PC-9 (cell line): ENCODE results near the gene APBB3. TPM values are rescaled to one million over a fixed set of nuclear protein-coding genes. Genes with fewer than 3 reads are reported as not detected.
A peak's percentile ranks its signal among the peaks of the same experiment; 100 is the strongest.

Experiments
- BruUV-seq: library from RNA; stranded (reverse); fragments of 400-500 nt; replicated peaks from 2 replicates; lab custom pipeline; 2021; lab: Mats Ljungman, UMichigan
- CTCF ChIA-PET: fragments of 300-600 bp; sonication (Branson Sonifier 250); formaldehyde crosslinking; loops from one replicate; lab custom pipeline; 2022; ENCODE audit warnings: antibody characterized with exemption; lab: Charles Lee
- POLR2A ChIA-PET: fragments of 300-600 bp; sonication (Branson Sonifier 250); formaldehyde crosslinking; loops from one replicate; lab custom pipeline; 2022; ENCODE audit warnings: antibody characterized with exemption; ENCODE audit not compliant: unreplicated experiment; lab: Charles Lee
- DNase-seq, 2 experiments: peaks; one replicate each; pipeline versions ENCODE4 v3.0.0 to v3.0.0-alpha.2; 2015 to 2022; ENCODE audit warnings: mixed read lengths in 1 of 2
- H2AFZ ChIP-seq: fragments of 200-600 bp; sonication (generic); 2 replicates; pipeline ENCODE4 v1.8.1; 2017; ENCODE audit warnings: antibody characterized with exemption
- H3F3A ChIP-seq: fragments of 200-600 bp; sonication (generic); 2 replicates; pipeline ENCODE4 v1.8.1; 2017; ENCODE audit warnings: antibody characterized with exemption, mild to moderate bottlenecking, low read depth; ENCODE audit not compliant: insufficient read depth
- H3K27ac ChIP-seq: fragments of 200-600 bp; sonication (generic); 2 replicates; pipeline ENCODE4 v1.6.1; 2016; ENCODE audit warnings: mixed run types
- H3K27me3 ChIP-seq: fragments of 200-600 bp; sonication (generic); 2 replicates; pipeline ENCODE4 v1.6.1; 2016; ENCODE audit warnings: low read depth, mixed run types; ENCODE audit not compliant: insufficient read depth
- H3K36me3 ChIP-seq: fragments of 200-600 bp; sonication (generic); 2 replicates; pipeline ENCODE4 v1.6.1; 2016; ENCODE audit warnings: low read depth, mixed run types
- H3K4me1 ChIP-seq: fragments of 200-600 bp; sonication (generic); replicated peaks from 2 replicates; pipeline ENCODE4 v1.6.1; 2016; ENCODE audit warnings: mixed run types; ENCODE audit not compliant: insufficient read depth
- H3K4me2 ChIP-seq: fragments of 200-600 bp; sonication (generic); 2 replicates; pipeline ENCODE4 v1.6.1; 2017; ENCODE audit warnings: mixed run types
- H3K4me3 ChIP-seq: fragments of 200-600 bp; sonication (generic); 2 replicates; pipeline ENCODE4 v1.6.1; 2016; ENCODE audit warnings: mixed run types
- H3K79me2 ChIP-seq: fragments of 200-600 bp; sonication (generic); 2 replicates; pipeline ENCODE4 v1.6.1; 2017; ENCODE audit warnings: low read depth, mixed run types
- H3K9me2 ChIP-seq: fragments of 200-600 bp; sonication (generic); 2 replicates; pipeline ENCODE4 v1.8.1; 2017; ENCODE audit warnings: mild to moderate bottlenecking; ENCODE audit not compliant: insufficient read depth
- H3K9me3 ChIP-seq: fragments of 200-600 bp; sonication (generic); 2 replicates; pipeline ENCODE4 v1.8.1; 2016; ENCODE audit warnings: low read depth; ENCODE audit not compliant: insufficient read depth
- H4K20me1 ChIP-seq: fragments of 200-600 bp; sonication (generic); 2 replicates; pipeline ENCODE4 v1.8.1; 2017; ENCODE audit not compliant: insufficient read depth
- CTCF ChIP-seq: fragments of 200-600 bp; sonication (generic); conservative IDR thresholded peaks from 2 replicates; pipeline ENCODE4 v1.6.1; 2017; ENCODE audit warnings: mixed run types, antibody characterized with exemption, mild to moderate bottlenecking, moderate library complexity
- EZH2 ChIP-seq: fragments of 200-600 bp; sonication (generic); IDR thresholded peaks from 2 replicates; pipeline ENCODE4 v1.8.0; 2017; ENCODE audit warnings: antibody characterized with exemption, low read depth
- intact Hi-C: fragments of 100-400 bp; cut with micrococcal nuclease; formaldehyde crosslinking; loops from one replicate; pipeline ENCODE4 v1.10.0; 2022; ENCODE audit not compliant: unreplicated experiment
- total RNA-seq: library from RNA; stranded (reverse); gene quantifications from 2 replicates; pipeline ENCODE4 v1.2.3, GENCODE V29; 2021

Gene APBB3
- total RNA-seq, 1 experiment from 2014 or later, result 26.0 TPM

GRCh38 chr5:140554454-140554853 lies 9.9 kb downstream of the APBB3 start:
- no peak overlapping the region for H3K4me2 ChIP-seq
- no peaks in the 10 kb centered on the region for H3K9me2 ChIP-seq
- ChIA-PET POLR2A (interaction anchor here (0.6 to 1.0 kb wide), 2 partner anchors 56 to 146 kb away, joined by 3 to 12 read pairs; partner anchors contain the start of gene ZMAT2), CTCF (no interaction called here)
- H2AFZ ChIP-seq, result no peak overlapping the region
- H3K27me3 ChIP-seq, result no peaks in the 10 kb centered on the region
- BruUV-seq, result no TSS peak
- intact Hi-C loops, result no loop called here
- DNase-seq, result no peak
- H4K20me1 ChIP-seq, result no peaks in the 10 kb centered on the region
- H3K4me3 ChIP-seq, result no peak overlapping the region
- H3K9me3 ChIP-seq, result no peaks in the 10 kb centered on the region
- peaks cover 10% of the 10 kb centered on the region for H3K4me1 ChIP-seq
- no peak overlapping the region; the same call in 1 of the 2 replicates for H3K27ac ChIP-seq
- no peaks in the 10 kb centered on the region for H3K36me3 ChIP-seq
- H3K79me2 ChIP-seq, result peaks cover 29% of the 10 kb centered on the region
- H3F3A ChIP-seq, result peaks cover 22% of the 10 kb centered on the region; the same call in 1 of the 2 replicates
- TF ChIP-seq CTCF, result no peak
- no peak for TF ChIP-seq EZH2

GRCh38 chr5:140553657-140554056 lies 10.7 kb downstream of the APBB3 start:
- DNase-seq, result no peak
- H3K4me2 ChIP-seq, result no peak overlapping the region
- H3K36me3 ChIP-seq, result no peaks in the 10 kb centered on the region
- H3F3A ChIP-seq, result peaks cover 26% of the 10 kb centered on the region; the same call in 1 of the 2 replicates
- BruUV-seq, result no TSS peak
- H3K4me3 ChIP-seq, result no peak overlapping the region
- TF ChIP-seq CTCF, result no peak
- H3K27me3 ChIP-seq, result no peaks in the 10 kb centered on the region
- H3K4me1 ChIP-seq, result peaks cover 10% of the 10 kb centered on the region
- intact Hi-C loops, result no loop called here
- no peaks in the 10 kb centered on the region for H3K9me2 ChIP-seq
- H3K9me3 ChIP-seq, result no peaks in the 10 kb centered on the region
- H2AFZ ChIP-seq, result no peak overlapping the region
- ChIA-PET CTCF (no interaction called here), POLR2A (no interaction called here)
- H3K79me2 ChIP-seq, result peaks cover 29% of the 10 kb centered on the region
- peak overlapping the region; percentile 3; the same call in 1 of the 2 replicates for H3K27ac ChIP-seq
- H4K20me1 ChIP-seq, result peaks cover 4% of the 10 kb centered on the region; the same call in 1 of the 2 replicates

GRCh38 chr5:140551872-140552271 lies 12.5 kb downstream of the APBB3 start:
- no peaks in the 10 kb centered on the region for H3K9me2 ChIP-seq
- peaks cover 27% of the 10 kb centered on the region for H3K79me2 ChIP-seq
- peaks cover 4% of the 10 kb centered on the region; the same call in 1 of the 2 replicates for H4K20me1 ChIP-seq
- H3K4me1 ChIP-seq, result peaks cover 10% of the 10 kb centered on the region; the same call in 1 of the 2 replicates
- H3K4me3 ChIP-seq, result no peak overlapping the region
- H3K9me3 ChIP-seq, result no peaks in the 10 kb centered on the region
- no peak overlapping the region for H3K27ac ChIP-seq
- intact Hi-C loops, result no loop called here
- H3K27me3 ChIP-seq, result no peaks in the 10 kb centered on the region
- no peak for DNase-seq
- BruUV-seq, result no TSS peak
- ChIA-PET POLR2A (interaction anchor here (0.6 to 0.7 kb wide), 4 partner anchors 9 to 861 kb away, joined by 4 to 9 read pairs (median 4); partner anchors contain the start of gene PCDHGA10), CTCF (no interaction called here)
- no peak for TF ChIP-seq EZH2
- no peak for TF ChIP-seq CTCF
- H3K36me3 ChIP-seq, result no peaks in the 10 kb centered on the region
- H2AFZ ChIP-seq, result no peak overlapping the region
- peaks cover 22% of the 10 kb centered on the region; the same call in 1 of the 2 replicates for H3F3A ChIP-seq
- no peak overlapping the region for H3K4me2 ChIP-seq
